HG02981 (cell line): ENCODE results near the gene ZNF593OS.

Source experiments
- ATAC-seq: cut with Tn5 transposase; IDR thresholded peaks from one replicate; pipeline ENCODE4 v1.9.1; 2021; ENCODE audit warnings: mild to moderate bottlenecking, moderate library complexity; ENCODE audit not compliant: unreplicated experiment

The ZNF593OS gene

GRCh38 chr1:26127235-26128163 lies 44.1 kb downstream of the ZNF593OS start:
- ATAC-seq, result no peak

DNA sequence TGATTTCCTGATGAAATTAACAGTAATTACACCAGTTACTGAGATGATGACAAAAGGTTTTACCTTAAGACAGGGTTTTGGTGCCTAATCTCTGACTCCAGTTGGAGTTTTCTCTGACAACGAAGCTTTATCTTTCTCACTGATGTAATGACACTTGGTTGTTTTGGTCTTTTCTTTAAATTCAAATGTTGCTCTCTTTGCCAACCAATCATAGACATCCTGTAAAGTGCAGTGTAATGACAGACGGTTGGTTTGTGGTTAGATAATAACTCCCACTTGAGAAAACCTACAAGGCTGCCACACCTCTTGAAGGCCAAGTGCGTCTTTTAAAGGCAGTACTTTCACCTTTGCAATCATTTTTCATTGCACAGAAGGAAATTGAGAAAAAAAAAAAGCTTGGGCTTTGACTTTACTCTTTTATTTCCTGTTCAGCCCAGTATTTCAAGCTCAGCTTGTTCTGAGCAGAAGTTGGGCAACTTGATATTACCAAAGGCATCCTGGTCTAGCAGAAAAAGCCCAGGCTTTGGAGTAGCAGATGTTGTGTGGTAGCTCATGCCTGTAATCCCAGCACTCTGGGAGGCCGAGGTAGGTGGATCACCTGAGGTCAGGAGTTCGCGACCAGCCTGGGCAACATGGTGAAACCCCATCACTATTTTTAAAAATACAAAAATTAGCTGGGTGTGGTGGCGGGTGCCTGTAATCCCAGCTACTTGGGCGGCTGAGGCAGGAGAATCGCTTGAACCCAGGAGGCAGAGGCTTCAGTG lies 45.1 kb downstream of the ZNF593OS start:
- ATAC-seq, result no peak

DNA sequence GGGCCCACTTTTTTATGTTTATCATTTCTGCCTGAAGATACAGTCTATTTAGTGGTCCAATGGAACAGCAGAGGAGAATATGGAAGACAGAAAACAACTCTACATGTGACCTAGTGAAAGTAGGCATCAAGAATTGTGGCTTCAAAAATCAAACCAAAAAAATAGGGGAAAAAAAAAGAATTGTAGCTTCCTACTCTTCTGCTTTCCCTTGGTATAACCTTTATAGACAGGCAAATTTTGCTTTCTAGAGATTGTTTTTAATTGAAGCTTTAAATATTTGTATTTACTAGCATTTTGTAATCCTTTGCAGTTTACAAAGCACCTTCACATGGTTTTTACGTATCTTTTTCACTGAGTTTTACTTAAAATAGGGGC lies 45.7 kb downstream of the ZNF593OS start:
- no peak for ATAC-seq

GRCh38 chr1:26125382-26125781 lies 46.2 kb downstream of the ZNF593OS start:
- no peak for ATAC-seq

DNA sequence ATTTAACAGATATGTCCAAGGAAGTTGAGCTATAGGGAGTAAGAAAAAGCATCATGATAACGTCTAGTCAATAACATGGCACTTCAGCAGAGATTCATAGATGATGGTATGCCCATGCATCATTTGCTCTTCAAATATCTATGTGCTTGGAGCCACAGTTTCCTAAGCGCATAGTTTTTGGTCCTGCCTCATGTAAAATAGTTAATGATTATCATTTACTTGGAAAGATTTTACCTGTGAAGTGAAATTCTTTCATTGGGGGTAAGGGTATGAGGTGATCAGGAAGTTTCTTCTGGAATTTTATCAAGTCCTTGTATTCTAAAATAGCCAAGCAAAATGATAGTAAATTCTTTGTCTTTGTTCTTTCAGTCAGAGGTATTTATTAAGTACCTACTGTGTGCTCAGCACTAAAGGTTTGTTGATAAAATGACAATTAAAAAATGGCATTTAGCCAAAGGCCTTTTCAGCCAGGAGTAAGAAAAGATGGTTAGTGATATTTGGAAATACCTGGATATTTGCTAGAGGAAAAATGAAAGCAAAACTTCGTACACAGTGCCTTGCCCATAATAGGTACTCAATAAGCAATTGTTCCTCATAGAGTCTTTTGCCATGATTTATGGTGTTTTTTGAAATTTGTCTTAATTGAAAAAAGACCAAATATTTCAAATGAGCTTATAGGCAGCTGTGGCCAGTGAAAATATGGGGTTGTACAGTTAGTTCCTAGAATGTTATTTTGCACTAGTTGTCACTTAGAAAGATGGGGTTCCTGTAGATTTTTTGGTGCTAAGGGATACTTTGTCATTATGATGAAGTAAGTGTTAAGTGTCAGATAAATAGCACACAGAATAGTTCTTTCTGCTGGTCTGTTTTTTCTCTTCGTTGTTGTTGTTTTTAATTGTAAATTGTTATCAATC lies 47.0 kb downstream of the ZNF593OS start:
- ATAC-seq, result no peak

DNA sequence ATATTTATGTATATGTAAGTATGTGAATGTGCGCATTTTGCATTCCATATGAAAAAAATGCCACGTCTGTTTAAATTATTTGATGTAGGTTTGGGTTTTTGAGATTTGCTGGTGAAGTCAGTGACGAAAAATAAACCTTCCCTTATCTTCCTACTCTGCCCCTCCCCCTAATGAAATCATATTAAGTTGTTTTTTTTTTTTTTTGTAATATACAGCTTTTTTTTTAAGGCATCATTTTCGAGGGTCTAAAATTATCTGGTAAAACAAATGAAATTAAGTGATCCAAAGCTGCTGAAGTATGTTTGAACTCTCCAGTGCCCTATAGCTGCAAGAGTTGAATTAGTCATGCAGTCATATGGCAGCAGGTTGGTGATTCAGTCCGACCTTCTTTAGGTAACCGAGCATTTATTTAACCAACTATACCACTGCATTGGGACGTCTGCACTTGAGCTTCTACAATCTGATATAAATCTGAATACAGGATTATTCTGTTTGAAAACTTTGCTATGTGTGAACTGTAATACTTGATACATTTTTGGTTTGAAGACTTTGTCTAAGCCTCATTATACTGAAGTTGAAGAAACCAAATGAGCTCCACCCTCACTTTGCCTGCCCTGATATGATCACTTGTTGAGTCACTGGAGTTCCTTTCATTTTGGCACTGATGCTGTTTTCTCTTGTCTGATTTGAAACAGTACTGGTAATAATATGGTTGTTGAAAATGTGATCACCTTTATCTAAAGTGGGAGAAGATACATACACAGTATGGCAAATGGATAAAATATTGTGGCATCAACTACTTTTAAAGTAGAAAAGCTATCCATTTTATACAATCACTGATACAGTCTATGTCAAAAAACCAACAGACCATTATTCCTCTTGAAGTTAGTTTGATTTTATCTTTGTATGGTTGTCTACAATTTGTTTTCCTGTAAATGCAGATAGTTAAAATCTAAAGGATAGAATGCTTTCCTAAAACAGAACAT lies 48.4 kb downstream of the ZNF593OS start:
- ATAC-seq, result no peak

- no peak for ATAC-seq
Measured at GRCh38 chr1:26121854-26122773, 49.5 kb downstream of the ZNF593OS start.

- ATAC-seq, result no peak
Measured at GRCh38 chr1:26119892-26120608, 51.6 kb downstream of the ZNF593OS start.
